Astrocyte of the cerebellum (primary cell): ENCODE results near the gene TACR1.

Experiments used
- DNase-seq: peaks from one replicate; pipeline ENCODE4 v3.0.0-alpha.2; 2011; ENCODE audit warnings: low read depth
- H3K4me3 ChIP-seq: 2 replicates; pipeline ENCODE4 v1.5.1; 2011; ENCODE audit warnings: mild to moderate bottlenecking, low read depth, low read length, moderate library complexity
- CTCF ChIP-seq: IDR thresholded peaks from 2 replicates; pipeline ENCODE4 v1.5.1; 2012; ENCODE audit warnings: low read length, low read depth, moderate library complexity, mild to moderate bottlenecking; ENCODE audit errors: missing control alignments
- in situ Hi-C: cut with HindIII; loops from 2 replicates; pipeline ENCODE4 v1.10.0; 2017; ENCODE audit warnings: low sequenced_read_pairs

Gene TACR1

GRCh38 chr2:75098856-75099255, 100.5 kb downstream of the TACR1 start:
- peak; percentile 8 for DNase-seq
- H3K4me3 ChIP-seq: no peak overlapping the region
- peak; percentile 61 for TF ChIP-seq CTCF
- in situ Hi-C loops: no loop called here

- no peak for DNase-seq
- TF ChIP-seq CTCF: no peak
- in situ Hi-C loops: no loop called here
- H3K4me3 ChIP-seq: no peak overlapping the region
Observed at GRCh38 chr2:75097831-75098230, 101.5 kb downstream of the TACR1 start.

GRCh38 chr2:75094405-75094804, 104.9 kb downstream of the TACR1 start:
- no peak for DNase-seq
- in situ Hi-C loops: no loop called here
- no peak for TF ChIP-seq CTCF
- H3K4me3 ChIP-seq: no peak overlapping the region

GRCh38 chr2:75090770-75091515, 108.4 kb downstream of the TACR1 start:
- no peak for DNase-seq
- in situ Hi-C loops: no loop called here
- no peak for TF ChIP-seq CTCF
- no peak overlapping the region for H3K4me3 ChIP-seq

- in situ Hi-C loops: no loop called here
- DNase-seq: no peak
- H3K4me3 ChIP-seq: no peak overlapping the region
- TF ChIP-seq CTCF: no peak
Observed at GRCh38 chr2:75089471-75089870, 109.8 kb downstream of the TACR1 start.

- no peak overlapping the region for H3K4me3 ChIP-seq
- no peak for DNase-seq
- no peak for TF ChIP-seq CTCF
- in situ Hi-C loops: no loop called here
Observed at GRCh38 chr2:75088791-75089190, 110.5 kb downstream of the TACR1 start.
